HuH-7 (cell line): ENCODE results near the gene NAXE.
A peak's percentile ranks its signal among the peaks of the same experiment; 100 is the strongest.
"Not testable (repeated sequence)": the region's sequence is repeated elsewhere in the genome, so short reads cannot be mapped to it uniquely, and the experiment has no call there.

Experiments used
- DNase-seq: peaks from one replicate; pipeline ENCODE4 v3.0.0; 2011; ENCODE audit warnings: low spot score

Gene NAXE

GRCh38 chr1:156591432-156592157 lies at the start of gene NAXE:
TSS of gene NAXE (plus strand) at chr1:156591776. CDS start at chr1:156591805, 29 bp downstream.
- peak; percentile 82 for DNase-seq

- no peak for DNase-seq
These were observed 48.5 kb upstream of the NAXE start for GRCh38 chr1:156543066-156543465.

- DNase-seq = no peak
These were observed 46.9 kb upstream of the NAXE start for GRCh38 chr1:156544592-156545102.

GRCh38 chr1:156546267-156546666 lies 45.3 kb upstream of the NAXE start:
- no peak for DNase-seq

- no peak for DNase-seq
These were observed 44.1 kb upstream of the NAXE start for GRCh38 chr1:156547434-156547833.

GRCh38 chr1:156547982-156548381 lies 43.6 kb upstream of the NAXE start:
- DNase-seq = no peak

- DNase-seq = no peak
These were observed 42.2 kb upstream of the NAXE start for GRCh38 chr1:156549390-156549789.

- no peak for DNase-seq
These were observed 41.7 kb upstream of the NAXE start for GRCh38 chr1:156549831-156550230.

GRCh38 chr1:156550346-156550745 lies 41.2 kb upstream of the NAXE start:
- DNase-seq = no peak

GRCh38 chr1:156551066-156551643 lies 40.4 kb upstream of the NAXE start:
- DNase-seq = no peak

- no peak for DNase-seq
These were observed 39.7 kb upstream of the NAXE start for GRCh38 chr1:156551869-156552268.

GRCh38 chr1:156552518-156552917 lies 39.1 kb upstream of the NAXE start:
- no peak for DNase-seq

GRCh38 chr1:156552937-156553336 lies 38.6 kb upstream of the NAXE start:
- DNase-seq = not testable (repeated sequence)

- no peak for DNase-seq
These were observed 37.6 kb upstream of the NAXE start for GRCh38 chr1:156553860-156554485.

- DNase-seq = no peak
These were observed 36.6 kb upstream of the NAXE start for GRCh38 chr1:156554971-156555370.

GRCh38 chr1:156555715-156556114 lies 35.9 kb upstream of the NAXE start:
- DNase-seq = no peak

- no peak for DNase-seq
These were observed 35.2 kb upstream of the NAXE start for GRCh38 chr1:156556354-156556753.

GRCh38 chr1:156559086-156559796 lies 32.3 kb upstream of the NAXE start:
- no peak for DNase-seq

- no peak for DNase-seq
These were observed 31.7 kb upstream of the NAXE start for GRCh38 chr1:156559797-156560385.

GRCh38 chr1:156560585-156561163 lies 30.9 kb upstream of the NAXE start:
- no peak for DNase-seq

GRCh38 chr1:156565519-156565918 lies 26.1 kb upstream of the NAXE start:
- DNase-seq = no peak

GRCh38 chr1:156566436-156566835 lies 25.1 kb upstream of the NAXE start:
- DNase-seq = no peak
